ENCODE results near the gene RP2. TPM values are rescaled to one million over a fixed set of nuclear protein-coding genes. Genes with fewer than 3 reads are reported as not detected.

Gene RP2
- total RNA-seq, 1 experiment from 2014 or later, result 17.4 TPM

- no peak for DNase-seq (ENCODE audit: low spot score)
These were observed 81.6 kb downstream of the RP2 start for GRCh38 chrX:46918434-46918833.

DNA sequence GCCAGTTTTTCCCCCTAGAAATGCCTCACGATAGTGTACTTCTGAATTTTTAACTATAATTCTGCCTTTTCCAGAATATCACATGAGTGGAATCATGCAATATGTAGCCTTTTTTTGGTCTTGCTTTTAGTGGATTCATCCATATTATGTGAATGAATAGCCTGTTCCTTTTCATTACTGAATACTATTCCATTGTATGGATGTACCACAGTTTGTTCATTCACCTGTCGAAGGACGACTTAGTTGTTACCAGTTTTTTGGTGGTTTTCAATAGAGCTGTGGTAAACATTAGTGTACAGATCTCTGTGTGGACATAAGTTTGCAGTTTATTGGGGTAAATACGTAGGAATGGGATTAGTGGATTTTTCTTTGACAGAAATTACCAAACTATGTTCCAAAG, 83.4 kb downstream of the RP2 start:
- DNase-seq (ENCODE audit: low spot score), result no peak

DNA sequence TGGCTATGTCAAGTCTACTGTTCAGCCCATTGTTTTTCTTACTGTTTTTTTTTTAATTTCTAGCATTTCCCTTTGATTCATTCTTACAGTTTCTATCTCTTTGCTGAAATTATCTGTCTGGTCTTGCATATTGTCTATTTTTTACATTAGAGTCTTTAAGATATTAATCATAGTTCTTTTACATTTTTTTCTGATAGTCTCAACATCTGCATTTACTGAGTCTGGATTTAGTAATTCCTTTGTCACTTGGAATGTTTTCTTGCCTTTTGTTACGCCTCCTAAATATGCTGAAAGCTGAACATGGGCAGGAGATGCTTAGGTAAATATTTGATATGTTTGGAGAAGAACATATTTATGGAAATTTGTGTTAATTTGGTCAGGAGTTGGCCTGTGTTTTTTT, 85.8 kb downstream of the RP2 start:
- no peak for DNase-seq (ENCODE audit: low spot score)

DNA sequence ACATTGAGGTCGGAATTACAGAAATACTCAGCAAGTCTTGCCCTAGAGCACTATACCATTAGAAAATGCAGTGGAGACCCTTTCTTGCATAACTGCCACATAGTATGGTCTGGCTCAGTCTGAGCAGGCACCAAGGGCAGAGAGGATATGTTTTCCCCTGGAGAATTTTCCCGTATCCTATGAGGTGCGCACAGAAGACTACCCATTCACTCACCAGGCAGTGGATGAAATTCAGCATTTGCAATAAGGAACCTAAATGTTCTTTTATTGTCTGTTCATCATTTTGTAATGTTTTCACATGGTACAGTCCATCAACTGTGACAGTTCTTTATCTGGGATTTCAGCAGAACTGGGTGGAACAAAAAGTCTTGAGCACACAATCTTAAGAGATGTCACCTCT, 90.9 kb downstream of the RP2 start:
- no peak for DNase-seq (ENCODE audit: low spot score)

GRCh38 chrX:46929439-46930261, 92.8 kb downstream of the RP2 start:
- peak; percentile 11 for DNase-seq (ENCODE audit: low spot score)

Other genes starting within 250 kb of the RP2 start
- gene SLC9A7, start 77.9 kb upstream of the RP2 start, total RNA-seq (2014; rRNA removed; shearing (Covaris generic)), result 4.2 and 5.9 TPM in 2 replicates
- 4.6 and 5.6 TPM in 2 replicates for gene JADE3, start 75.4 kb downstream of the RP2 start, total RNA-seq (2014; rRNA removed; shearing (Covaris generic))
- gene RGN, start 241.4 kb downstream of the RP2 start, total RNA-seq (2014; rRNA removed; shearing (Covaris generic)), result not detected in 2 replicates